ENCODE data around the gene ACD.

GRCh38 chr16:67672739-67673662 is 12.9 kb upstream of the ACD start:
- peak; percentile 86 for TF ChIP-seq CTCF (conservative IDR thresholded peaks at IDR 0.05)
- no peak for TF ChIP-seq ZFX (IDR thresholded peaks at IDR 0.05)

Measured in C4-2B (cell line).